NB4 (cell line): ENCODE results near the gene CDC23.

Experiments used
- CTCF ChIP-seq: IDR thresholded peaks from one replicate; pipeline ENCODE4 v1.5.1; 2012; ENCODE audit warnings: low read depth, low read length
- MYC ChIP-seq: IDR thresholded peaks from 2 replicates; pipeline ENCODE4 v1.6.1; 2011; ENCODE audit warnings: low read depth, low read length
- POLR2A ChIP-seq: IDR thresholded peaks from 2 replicates; pipeline ENCODE4 v1.6.1; 2011; ENCODE audit warnings: mild to moderate bottlenecking; ENCODE audit not compliant: insufficient read length; ENCODE audit errors: extremely low read depth

- TF ChIP-seq POLR2A = no peak
- TF ChIP-seq CTCF = no peak
- no peak for TF ChIP-seq MYC
These were observed 49.4 kb downstream of the CDC23 start for GRCh38 chr5:138163721-138164120.
